Measurements from ENCODE around the gene ADAM12. TPM values are rescaled to one million over a fixed set of nuclear protein-coding genes. Genes with fewer than 3 reads are reported as not detected.

ADAM12 gene
- total RNA-seq, 1 experiment from 2014 or later = not detected

- TF ChIP-seq POLR2A (IDR thresholded peaks at IDR 0.05; ENCODE audit: borderline replicate concordance, extremely low read depth, insufficient read depth, insufficient read length) (no peak), EGR1 (IDR thresholded peaks at IDR 0.05; ENCODE audit: low read depth) (no peak), SP1 (IDR thresholded peaks at IDR 0.05; ENCODE audit: low read depth) (no peak), POLR2AphosphoS5 (IDR thresholded peaks at IDR 0.05; ENCODE audit: low read depth, low read length) (no peak), RAD21 (IDR thresholded peaks at IDR 0.05; ENCODE audit: low read depth) (no peak), EZH2 (IDR thresholded peaks at IDR 0.05) (no peak), ZBTB33 (IDR thresholded peaks at IDR 0.05; ENCODE audit: extremely low read depth, insufficient replicate concordance, low read length) (no peak), ZFX (IDR thresholded peaks at IDR 0.05) (no peak), JUND (IDR thresholded peaks at IDR 0.05) (no peak), TCF7L2 (IDR thresholded peaks at IDR 0.05; ENCODE audit: borderline replicate concordance, extremely low read depth, insufficient read depth, insufficient read length) (no peak), SRF (IDR thresholded peaks at IDR 0.05; ENCODE audit: low read depth) (no peak), ZNF274 (IDR thresholded peaks at IDR 0.05; ENCODE audit: low read depth, low read length) (no peak), FOSL1 (IDR thresholded peaks at IDR 0.05; ENCODE audit: low read depth) (no peak)
- TF ChIP-seq, protein P1, sequence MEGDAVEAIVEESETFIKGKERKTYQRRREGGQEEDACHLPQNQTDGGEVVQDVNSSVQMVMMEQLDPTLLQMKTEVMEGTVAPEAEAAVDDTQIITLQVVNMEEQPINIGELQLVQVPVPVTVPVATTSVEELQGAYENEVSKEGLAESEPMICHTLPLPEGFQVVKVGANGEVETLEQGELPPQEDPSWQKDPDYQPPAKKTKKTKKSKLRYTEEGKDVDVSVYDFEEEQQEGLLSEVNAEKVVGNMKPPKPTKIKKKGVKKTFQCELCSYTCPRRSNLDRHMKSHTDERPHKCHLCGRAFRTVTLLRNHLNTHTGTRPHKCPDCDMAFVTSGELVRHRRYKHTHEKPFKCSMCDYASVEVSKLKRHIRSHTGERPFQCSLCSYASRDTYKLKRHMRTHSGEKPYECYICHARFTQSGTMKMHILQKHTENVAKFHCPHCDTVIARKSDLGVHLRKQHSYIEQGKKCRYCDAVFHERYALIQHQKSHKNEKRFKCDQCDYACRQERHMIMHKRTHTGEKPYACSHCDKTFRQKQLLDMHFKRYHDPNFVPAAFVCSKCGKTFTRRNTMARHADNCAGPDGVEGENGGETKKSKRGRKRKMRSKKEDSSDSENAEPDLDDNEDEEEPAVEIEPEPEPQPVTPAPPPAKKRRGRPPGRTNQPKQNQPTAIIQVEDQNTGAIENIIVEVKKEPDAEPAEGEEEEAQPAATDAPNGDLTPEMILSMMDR (IDR thresholded peaks at IDR 0.05 in 2 of 3, conservative IDR thresholded peaks at IDR 0.05 in 1 of 3; ENCODE audit: borderline replicate concordance in 1 of 3, insufficient read depth in 1 of 3, low read depth in 2 of 3, low read length in 2 of 3) = no peak
- no peak for DNase-seq (ENCODE audit: low read depth, low spot score)
- no TSS peak for BruUV-seq (replicated peaks)
- H2AFZ ChIP-seq (ENCODE audit: low read depth, low read length, poor library complexity, severe bottlenecking) = no peak overlapping the region
- H3K27ac ChIP-seq (ENCODE audit: low read depth, low read length) = no peak overlapping the region
- no peaks in the 10 kb centered on the region for H3K4me1 ChIP-seq (ENCODE audit: control insufficient read depth in 1 of 2, insufficient read depth in 2 of 2, low read length in 2 of 2)
- no peak overlapping the region for H3K4me2 ChIP-seq (ENCODE audit: low read length)
- no peaks in the 10 kb centered on the region for H3K79me2 ChIP-seq (ENCODE audit: insufficient read depth, low read length)
- H3K27me3 ChIP-seq (ENCODE audit: insufficient read depth, low read length) = peaks cover 43% of the 10 kb centered on the region
- no peaks in the 10 kb centered on the region for H3K9me3 ChIP-seq (ENCODE audit: control insufficient read depth in 1 of 2, insufficient read depth in 1 of 2, low read depth in 1 of 2, low read length in 2 of 2)
- H3K4me3 ChIP-seq (replicated peaks in 1 of 2; ENCODE audit: low read depth in 1 of 2, low read length in 2 of 2) = no peak overlapping the region
- no peak for ATAC-seq
- ChIA-PET RAD21 (ENCODE audit: low non-redundant PET in 1 of 2, low total read pairs in 2 of 2, uncharacterized antibody in 2 of 2, unreplicated experiment in 2 of 2) (no interaction called here), CTCF (no interaction called here), POLR2A (no interaction called here)
- no peak overlapping the region for H3K9ac ChIP-seq (ENCODE audit: low read length)
- no peaks in the 10 kb centered on the region for H3K36me3 ChIP-seq (ENCODE audit: control insufficient read depth in 1 of 2, insufficient read depth in 2 of 2, low read length in 2 of 2)
- no peaks in the 10 kb centered on the region for H3K9me2 ChIP-seq (ENCODE audit: insufficient read depth)
- H4K20me1 ChIP-seq (ENCODE audit: insufficient read depth) = no peaks in the 10 kb centered on the region
- intact Hi-C loops (cut with micrococcal nuclease) = no loop called here
Observed at GRCh38 chr10:126221874-126222273, 166.4 kb downstream of the ADAM12 start.
